DOHH2 (cell line): ENCODE measurements around the gene ZNF878.

Experiments used
- EZH2phosphoT487 ChIP-seq: fragments of 200-600 bp; sonication (generic); IDR thresholded peaks from 2 replicates; pipeline ENCODE4 v1.6.1; 2017; ENCODE audit warnings: borderline replicate concordance, mild to moderate bottlenecking, antibody characterized with exemption, low read length, moderate library complexity, mixed read lengths
- TF ChIP-seq, protein P1 (sequence below): fragments of 200-600 bp; sonication (generic); IDR thresholded peaks from one replicate; pipeline ENCODE4 v1.5.1; 2014; ENCODE audit warnings: antibody characterized with exemption, mild to moderate bottlenecking, low read depth, low read length; ENCODE audit not compliant: poor library complexity, severe bottlenecking

- no peak for TF ChIP-seq EZH2phosphoT487
- TF ChIP-seq, protein P1, sequence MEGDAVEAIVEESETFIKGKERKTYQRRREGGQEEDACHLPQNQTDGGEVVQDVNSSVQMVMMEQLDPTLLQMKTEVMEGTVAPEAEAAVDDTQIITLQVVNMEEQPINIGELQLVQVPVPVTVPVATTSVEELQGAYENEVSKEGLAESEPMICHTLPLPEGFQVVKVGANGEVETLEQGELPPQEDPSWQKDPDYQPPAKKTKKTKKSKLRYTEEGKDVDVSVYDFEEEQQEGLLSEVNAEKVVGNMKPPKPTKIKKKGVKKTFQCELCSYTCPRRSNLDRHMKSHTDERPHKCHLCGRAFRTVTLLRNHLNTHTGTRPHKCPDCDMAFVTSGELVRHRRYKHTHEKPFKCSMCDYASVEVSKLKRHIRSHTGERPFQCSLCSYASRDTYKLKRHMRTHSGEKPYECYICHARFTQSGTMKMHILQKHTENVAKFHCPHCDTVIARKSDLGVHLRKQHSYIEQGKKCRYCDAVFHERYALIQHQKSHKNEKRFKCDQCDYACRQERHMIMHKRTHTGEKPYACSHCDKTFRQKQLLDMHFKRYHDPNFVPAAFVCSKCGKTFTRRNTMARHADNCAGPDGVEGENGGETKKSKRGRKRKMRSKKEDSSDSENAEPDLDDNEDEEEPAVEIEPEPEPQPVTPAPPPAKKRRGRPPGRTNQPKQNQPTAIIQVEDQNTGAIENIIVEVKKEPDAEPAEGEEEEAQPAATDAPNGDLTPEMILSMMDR = no peak
Observed at GRCh38 chr19:12043752-12044422, 8.9 kb downstream of the ZNF878 start.
